GM18868 (cell line): Measurements from ENCODE around the gene ACTC1.

Experiments
- ATAC-seq: cut with Tn5 transposase; IDR thresholded peaks from one replicate; pipeline ENCODE4 v1.9.1; 2021; ENCODE audit warnings: mild to moderate bottlenecking, moderate library complexity; ENCODE audit not compliant: unreplicated experiment

ACTC1 gene

GRCh38 chr15:34759992-34760391, 35.4 kb downstream of the ACTC1 start:
- no peak for ATAC-seq

GRCh38 chr15:34759347-34759746, 36.0 kb downstream of the ACTC1 start:
- ATAC-seq = no peak

GRCh38 chr15:34757262-34757661, 38.1 kb downstream of the ACTC1 start:
- ATAC-seq = no peak

GRCh38 chr15:34755419-34755773, 40.0 kb downstream of the ACTC1 start:
- ATAC-seq = no peak

GRCh38 chr15:34754674-34755418, 40.5 kb downstream of the ACTC1 start, which contains the start of gene GJD2:
GJD2 (minus strand) TSS chr15:34754998; CDS start chr15:34754488, 510 bp downstream.
- ATAC-seq = no peak

- ATAC-seq = no peak
These were observed 41.2 kb downstream of the ACTC1 start for GRCh38 chr15:34754171-34754601.

GRCh38 chr15:34753236-34753894, 42.0 kb downstream of the ACTC1 start:
- no peak for ATAC-seq

GRCh38 chr15:34749691-34750090, 45.7 kb downstream of the ACTC1 start:
- no peak for ATAC-seq
